Bone marrow (tissue), 2 donors: Measurements from ENCODE around the gene HCRTR1.
A peak's percentile ranks its signal among the peaks of the same experiment; 100 is the strongest.

Experiments
- DNase-seq, 2 donors: peaks; one replicate each; lab custom pipeline; 2025; lab: John Stamatoyannopoulos, UW

The HCRTR1 gene

GRCh38 chr1:31650161-31651088 is 32.9 kb downstream of the HCRTR1 start:
- DNase-seq, result no peak

- DNase-seq, result no peak
These were observed 33.6 kb downstream of the HCRTR1 start for GRCh38 chr1:31651089-31651420.

- no peak for DNase-seq
These were observed 34.3 kb downstream of the HCRTR1 start for GRCh38 chr1:31651766-31652165.

GRCh38 chr1:31652891-31653499 is 35.5 kb downstream of the HCRTR1 start:
- DNase-seq, result no peak

- DNase-seq, result no peak
These were observed 36.4 kb downstream of the HCRTR1 start for GRCh38 chr1:31653717-31654473.

- DNase-seq, result no peak
These were observed 36.9 kb downstream of the HCRTR1 start for GRCh38 chr1:31654474-31654776.

GRCh38 chr1:31655104-31655503 is 37.6 kb downstream of the HCRTR1 start:
- DNase-seq, result no peak

GRCh38 chr1:31655756-31656155 is 38.3 kb downstream of the HCRTR1 start:
- no peak for DNase-seq

GRCh38 chr1:31657020-31657804 is 39.7 kb downstream of the HCRTR1 start:
- DNase-seq, result no peak

- no peak for DNase-seq
These were observed 40.6 kb downstream of the HCRTR1 start for GRCh38 chr1:31657972-31658510.

GRCh38 chr1:31658721-31659120 is 41.2 kb downstream of the HCRTR1 start:
- DNase-seq, result no peak

- DNase-seq, result no peak
These were observed 42.4 kb downstream of the HCRTR1 start for GRCh38 chr1:31659889-31660288.

GRCh38 chr1:31660871-31661455 is 43.5 kb downstream of the HCRTR1 start:
- no peak for DNase-seq

GRCh38 chr1:31661856-31662255 is 44.4 kb downstream of the HCRTR1 start:
- no peak for DNase-seq

- DNase-seq, result no peak
These were observed 45.0 kb downstream of the HCRTR1 start for GRCh38 chr1:31662463-31662862.

- DNase-seq, result peak in 1 of 2 donors; percentile 10
These were observed 46.3 kb downstream of the HCRTR1 start for GRCh38 chr1:31663622-31664452.

- no peak for DNase-seq
These were observed 47.0 kb downstream of the HCRTR1 start for GRCh38 chr1:31664528-31664927.

GRCh38 chr1:31665234-31665878 is 47.9 kb downstream of the HCRTR1 start:
- DNase-seq, result no peak

- no peak for DNase-seq
These were observed 48.9 kb downstream of the HCRTR1 start for GRCh38 chr1:31666263-31666963.
